PFSK-1 (cell line): ENCODE results near the gene PGP.

Experiments
- FOXP2 ChIP-seq: optimal IDR thresholded peaks from 2 replicates; pipeline ENCODE3; 2011; ENCODE audit warnings: borderline replicate concordance, control low read depth, inconsistent platforms; ENCODE audit not compliant: insufficient read depth; ENCODE audit errors: extremely low read length, extremely low read depth
- POLR2AphosphoS5 ChIP-seq: IDR thresholded peaks from 2 replicates; pipeline ENCODE4 v1.6.1; 2012; ENCODE audit warnings: low read depth, mild to moderate bottlenecking, control low read depth, low read length, moderate library complexity
- SIN3A ChIP-seq: IDR thresholded peaks from 2 replicates; pipeline ENCODE4 v1.6.1; 2012; ENCODE audit warnings: mild to moderate bottlenecking, low read length, moderate library complexity, borderline replicate concordance; ENCODE audit not compliant: insufficient read depth
- TAF1 ChIP-seq: IDR thresholded peaks from 2 replicates; pipeline ENCODE4 v1.6.1; 2012; ENCODE audit warnings: low read length, control low read depth, borderline replicate concordance; ENCODE audit not compliant: insufficient read depth
- TF ChIP-seq, protein P1 (sequence below), 2 experiments: IDR thresholded peaks; 2 replicates each; pipeline versions ENCODE4 v1.6.1 to v1.8.0; 2011 to 2012; ENCODE audit warnings: low read depth in 2 of 2, low read length in 2 of 2, control low read depth in 1 of 2, inconsistent platforms in 1 of 2, mild to moderate bottlenecking in 1 of 2, moderate library complexity in 1 of 2; ENCODE audit not compliant: insufficient read depth in 1 of 2

DNA sequence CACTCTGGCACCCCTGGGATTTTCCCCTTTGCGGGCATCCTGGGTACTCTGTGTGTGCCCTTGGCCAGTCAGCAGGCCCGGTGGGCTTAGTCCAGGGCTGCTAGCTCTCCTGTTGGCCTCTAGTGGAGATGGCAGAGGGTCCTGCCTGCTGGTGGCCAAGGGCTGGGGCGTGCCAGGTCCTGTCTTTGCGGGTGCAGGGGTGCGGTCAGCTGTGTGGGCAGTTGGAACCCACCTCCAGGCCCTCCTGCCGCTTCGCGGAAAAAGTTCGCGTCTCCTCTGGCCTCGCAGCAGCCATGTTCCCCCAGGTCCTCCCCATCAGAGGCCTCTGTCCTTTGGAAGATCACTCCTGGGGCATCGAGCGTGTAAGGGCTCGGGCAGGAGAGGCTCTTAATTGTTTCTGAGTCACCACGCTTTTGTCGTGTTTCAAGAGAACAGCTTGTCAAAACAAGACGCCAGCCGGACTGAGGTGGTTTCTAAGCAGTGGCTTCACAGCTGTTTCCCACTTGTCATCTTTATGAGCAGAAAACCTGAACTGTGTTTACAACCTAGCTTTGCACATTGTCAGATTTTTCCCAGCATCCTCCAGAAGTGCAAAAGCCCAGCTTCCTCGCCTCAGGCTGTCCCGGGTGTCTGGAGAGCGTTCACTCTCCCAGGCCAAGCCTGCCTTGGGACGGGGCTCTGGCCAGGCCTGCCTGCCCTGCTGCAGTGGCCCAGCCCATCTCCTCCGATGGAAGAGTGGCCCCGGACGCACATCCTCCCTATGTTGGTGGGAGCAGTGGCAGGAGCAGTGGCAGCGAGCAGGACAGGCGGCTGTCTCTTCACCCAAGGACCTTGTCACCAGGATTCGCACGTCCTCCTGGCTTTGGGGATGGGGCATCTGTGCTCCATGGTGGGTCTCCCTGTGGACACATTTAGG, 16.6 kb upstream of the PGP start:
- no peak for TF ChIP-seq POLR2AphosphoS5
- TF ChIP-seq SIN3A, result no peak
- TF ChIP-seq, protein P1, sequence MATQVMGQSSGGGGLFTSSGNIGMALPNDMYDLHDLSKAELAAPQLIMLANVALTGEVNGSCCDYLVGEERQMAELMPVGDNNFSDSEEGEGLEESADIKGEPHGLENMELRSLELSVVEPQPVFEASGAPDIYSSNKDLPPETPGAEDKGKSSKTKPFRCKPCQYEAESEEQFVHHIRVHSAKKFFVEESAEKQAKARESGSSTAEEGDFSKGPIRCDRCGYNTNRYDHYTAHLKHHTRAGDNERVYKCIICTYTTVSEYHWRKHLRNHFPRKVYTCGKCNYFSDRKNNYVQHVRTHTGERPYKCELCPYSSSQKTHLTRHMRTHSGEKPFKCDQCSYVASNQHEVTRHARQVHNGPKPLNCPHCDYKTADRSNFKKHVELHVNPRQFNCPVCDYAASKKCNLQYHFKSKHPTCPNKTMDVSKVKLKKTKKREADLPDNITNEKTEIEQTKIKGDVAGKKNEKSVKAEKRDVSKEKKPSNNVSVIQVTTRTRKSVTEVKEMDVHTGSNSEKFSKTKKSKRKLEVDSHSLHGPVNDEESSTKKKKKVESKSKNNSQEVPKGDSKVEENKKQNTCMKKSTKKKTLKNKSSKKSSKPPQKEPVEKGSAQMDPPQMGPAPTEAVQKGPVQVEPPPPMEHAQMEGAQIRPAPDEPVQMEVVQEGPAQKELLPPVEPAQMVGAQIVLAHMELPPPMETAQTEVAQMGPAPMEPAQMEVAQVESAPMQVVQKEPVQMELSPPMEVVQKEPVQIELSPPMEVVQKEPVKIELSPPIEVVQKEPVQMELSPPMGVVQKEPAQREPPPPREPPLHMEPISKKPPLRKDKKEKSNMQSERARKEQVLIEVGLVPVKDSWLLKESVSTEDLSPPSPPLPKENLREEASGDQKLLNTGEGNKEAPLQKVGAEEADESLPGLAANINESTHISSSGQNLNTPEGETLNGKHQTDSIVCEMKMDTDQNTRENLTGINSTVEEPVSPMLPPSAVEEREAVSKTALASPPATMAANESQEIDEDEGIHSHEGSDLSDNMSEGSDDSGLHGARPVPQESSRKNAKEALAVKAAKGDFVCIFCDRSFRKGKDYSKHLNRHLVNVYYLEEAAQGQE (IDR thresholded peaks at IDR 0.05; ENCODE audit: insufficient read depth in 1 of 2, low read depth in 2 of 2, low read length in 2 of 2), result no peak
- no peak for TF ChIP-seq FOXP2
- TF ChIP-seq TAF1, result no peak
